ENCODE measurements around the gene SPATA13. TPM values are rescaled to one million over a fixed set of nuclear protein-coding genes. Genes with fewer than 3 reads are reported as not detected.
"Not testable (repeated sequence)": the region's sequence is repeated elsewhere in the genome, so short reads cannot be mapped to it uniquely, and the experiment has no call there.

The SPATA13 gene
- total RNA-seq, 1 experiment from 2014 or later: 2.9 TPM

- DNase-seq (ENCODE audit: low read depth): no peak
These were observed 36.2 kb downstream of the SPATA13 start for GRCh38 chr13:24196593-24197197.

- no peak for DNase-seq (ENCODE audit: low read depth)
These were observed 38.5 kb downstream of the SPATA13 start for GRCh38 chr13:24199016-24199415.

- DNase-seq (ENCODE audit: low read depth): no peak
These were observed 41.7 kb downstream of the SPATA13 start for GRCh38 chr13:24202215-24202614.

GRCh38 chr13:24203273-24203672 is 42.8 kb downstream of the SPATA13 start:
- DNase-seq (ENCODE audit: low read depth): no peak

GRCh38 chr13:24203811-24204210 is 43.3 kb downstream of the SPATA13 start:
- DNase-seq (ENCODE audit: low read depth): no peak

GRCh38 chr13:24205076-24205475 is 44.6 kb downstream of the SPATA13 start:
- not testable (repeated sequence) for DNase-seq (ENCODE audit: low read depth)

- peak; percentile 80 for DNase-seq (ENCODE audit: low read depth)
These were observed 47.5 kb downstream of the SPATA13 start for GRCh38 chr13:24207841-24208667.

- DNase-seq (ENCODE audit: low read depth): no peak
These were observed 48.6 kb downstream of the SPATA13 start for GRCh38 chr13:24209138-24209537.

GRCh38 chr13:24212254-24212653 is 51.7 kb downstream of the SPATA13 start:
- no peak for DNase-seq (ENCODE audit: low read depth)

- no peak for DNase-seq (ENCODE audit: low read depth)
These were observed 52.2 kb downstream of the SPATA13 start for GRCh38 chr13:24212674-24213073.

- DNase-seq (ENCODE audit: low read depth): no peak
These were observed 53.4 kb downstream of the SPATA13 start for GRCh38 chr13:24213932-24214331.

GRCh38 chr13:24214528-24214927 is 54.0 kb downstream of the SPATA13 start:
- DNase-seq (ENCODE audit: low read depth): no peak

- no peak for DNase-seq (ENCODE audit: low read depth)
These were observed 54.6 kb downstream of the SPATA13 start for GRCh38 chr13:24215126-24215525.

- peak; percentile 19 for DNase-seq (ENCODE audit: low read depth)
These were observed 55.2 kb downstream of the SPATA13 start for GRCh38 chr13:24215732-24216131.

GRCh38 chr13:24216176-24216575 is 55.7 kb downstream of the SPATA13 start:
- DNase-seq (ENCODE audit: low read depth): no peak

GRCh38 chr13:24216779-24217178 is 56.3 kb downstream of the SPATA13 start:
- not testable (repeated sequence) for DNase-seq (ENCODE audit: low read depth)

- DNase-seq (ENCODE audit: low read depth): no peak
These were observed 57.2 kb downstream of the SPATA13 start for GRCh38 chr13:24217601-24218281.

GRCh38 chr13:24218338-24218737 is 57.8 kb downstream of the SPATA13 start:
- no peak for DNase-seq (ENCODE audit: low read depth)

- no peak for DNase-seq (ENCODE audit: low read depth)
These were observed 58.5 kb downstream of the SPATA13 start for GRCh38 chr13:24218977-24219376.

GRCh38 chr13:24220086-24220703 is 59.7 kb downstream of the SPATA13 start:
- peak; percentile 58 for DNase-seq (ENCODE audit: low read depth)

GRCh38 chr13:24221007-24221406 is 60.5 kb downstream of the SPATA13 start:
- DNase-seq (ENCODE audit: low read depth): no peak

GRCh38 chr13:24222756-24223155 is 62.2 kb downstream of the SPATA13 start:
- no peak for DNase-seq (ENCODE audit: low read depth)
